BLaER1 treated with 17β-estradiol and CSF1 and Interleukin-3, amounts not matched to agents 10 nM and 100 nM (cell line): ENCODE measurements around the gene CCDC194.
"Not testable (repeated sequence)": the region's sequence is repeated elsewhere in the genome, so short reads cannot be mapped to it uniquely, and the experiment has no call there.

Experiments
- H3K27ac ChIP-seq, 11 experiments: shearing (Covaris generic); formaldehyde crosslinking; 2 replicates each; pipeline ENCODE4 v1.8.1; 2022
- H3K27me3 ChIP-seq, 11 experiments: shearing (Covaris generic); formaldehyde crosslinking; 2 replicates each; pipeline ENCODE4 v1.8.1; 2022
- H3K36me3 ChIP-seq, 11 experiments: shearing (Covaris generic); formaldehyde crosslinking; 2 replicates each; pipeline ENCODE4 v1.8.1; 2022
- H3K4me1 ChIP-seq, 10 experiments: shearing (Covaris generic); formaldehyde crosslinking; 2 replicates each; pipeline ENCODE4 v1.8.1; 2022
- H3K4me2 ChIP-seq, 11 experiments: shearing (Covaris generic); formaldehyde crosslinking; 2 replicates each; pipeline ENCODE4 v1.8.1; 2022
- H3K4me3 ChIP-seq, 10 experiments: shearing (Covaris generic); formaldehyde crosslinking; 2 replicates each; pipeline ENCODE4 v1.8.1; 2022
- H3K9ac ChIP-seq, 11 experiments: shearing (Covaris generic); formaldehyde crosslinking; 2 replicates each; pipeline ENCODE4 v1.8.1; 2022
- H3K9me3 ChIP-seq, 11 experiments: shearing (Covaris generic); formaldehyde crosslinking; replicated peaks in 1 of 11; 2 replicates each; pipeline ENCODE4 v1.8.1; 2022
- H4K20me1 ChIP-seq, 11 experiments: shearing (Covaris generic); formaldehyde crosslinking; 2 replicates each; pipeline ENCODE4 v1.8.1; 2022
- Cebpa-rat ChIP-seq, 11 experiments: shearing (Covaris generic); IDR thresholded peaks; 2 replicates each; pipeline ENCODE4 v1.8.1; 2022

CCDC194 gene

DNA sequence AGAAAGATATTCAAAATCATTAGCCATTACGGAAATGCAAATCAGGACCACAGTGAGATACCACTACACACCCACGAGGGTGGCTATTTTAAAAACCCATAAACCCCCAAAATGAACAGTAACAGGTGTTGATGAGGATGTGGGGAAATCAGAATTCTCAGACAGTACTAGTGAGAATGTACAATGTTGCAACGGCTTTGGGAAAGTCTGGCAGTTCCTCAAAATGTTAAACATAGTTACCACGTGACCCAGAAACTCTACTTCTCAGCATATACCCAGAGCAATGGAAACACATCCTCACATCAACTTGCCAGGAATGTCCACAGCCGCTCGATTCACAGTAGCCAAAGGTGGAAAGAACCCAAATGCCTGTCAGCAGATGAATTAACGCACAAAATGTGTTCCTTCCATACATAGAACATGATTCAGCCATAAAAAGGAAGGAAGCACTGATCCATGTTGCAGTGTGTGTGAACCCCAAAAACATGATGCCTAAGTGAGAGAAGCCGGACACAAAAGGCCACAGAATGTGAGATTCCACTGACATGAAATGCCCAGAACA lies 23.9 kb downstream of the CCDC194 start:
- peak in 10 of 11 experiments; percentile 64 to 98 (median 86); a peak in 18 of 22 replicates for TF ChIP-seq Cebpa-rat (IDR thresholded peaks at IDR 0.05)
- Histone ChIP-seq H3K9me3 (peaks cover 0 to 2% (median 0%) of the 10 kb centered on the region in 11 experiments; a peak in 4 of 22 replicates), H3K27me3 (no peaks in the 10 kb centered on the region), H3K9ac (peak overlapping the region; percentile 74 to 87 (median 82)), H3K4me2 (peak overlapping the region; percentile 65 to 90 (median 81)), H3K4me3 (peak overlapping the region in 7 of 10 experiments; percentile 8 to 44 (median 21); a peak in 8 of 20 replicates), H3K27ac (peak overlapping the region; percentile 83 to 99 (median 94)), H4K20me1 (no peaks in the 10 kb centered on the region), H3K4me1 (peaks cover 59 to 93% (median 84%) of the 10 kb centered on the region in 10 experiments), H3K36me3 (peaks cover 0 to 11% (median 0%) of the 10 kb centered on the region in 11 experiments; a peak in 7 of 22 replicates)

GRCh38 chr19:17365361-17365760 lies 28.6 kb downstream of the CCDC194 start:
- no peak overlapping the region for H3K9ac ChIP-seq
- H3K4me1 ChIP-seq, result peaks cover 23 to 52% (median 40%) of the 10 kb centered on the region in 10 experiments
- H3K36me3 ChIP-seq, result peaks cover 0 to 23% (median 0%) of the 10 kb centered on the region in 11 experiments; a peak in 7 of 22 replicates
- no peaks in the 10 kb centered on the region for H4K20me1 ChIP-seq
- no peak overlapping the region for H3K4me3 ChIP-seq
- H3K4me2 ChIP-seq, result no peak overlapping the region
- peak overlapping the region in 4 of 11 experiments; percentile 21 to 98 (median 96); a peak in 5 of 22 replicates for H3K27ac ChIP-seq
- H3K27me3 ChIP-seq, result no peaks in the 10 kb centered on the region
- peaks cover 0 to 8% (median 0%) of the 10 kb centered on the region in 11 experiments; a peak in 4 of 22 replicates for H3K9me3 ChIP-seq
- no peak for TF ChIP-seq Cebpa-rat (IDR thresholded peaks at IDR 0.05)

GRCh38 chr19:17363852-17364605 lies 30.0 kb downstream of the CCDC194 start:
- H3K4me3 ChIP-seq, H3K9ac ChIP-seq, H3K4me2 ChIP-seq, H3K27ac ChIP-seq, H3K9me3 ChIP-seq, H3K27me3 ChIP-seq, H4K20me1 ChIP-seq: not testable (repeated sequence)
- H3K4me1 ChIP-seq, result peaks cover 10 to 42% (median 28%) of the 10 kb centered on the region in 10 experiments
- H3K36me3 ChIP-seq, result peaks cover 0 to 25% (median 0%) of the 10 kb centered on the region in 11 experiments; a peak in 7 of 22 replicates

- Histone ChIP-seq H3K4me2 (no peak overlapping the region), H3K27me3 (no peaks in the 10 kb centered on the region), H3K4me3 (no peak overlapping the region), H3K9ac (no peak overlapping the region), H3K4me1 (peaks cover 0 to 34% (median 2%) of the 10 kb centered on the region in 10 experiments; a peak in 7 of 20 replicates), H3K27ac (no peak overlapping the region; a peak in 1 of 22 replicates), H3K36me3 (peaks cover 0 to 15% (median 0%) of the 10 kb centered on the region in 11 experiments; a peak in 6 of 22 replicates), H4K20me1 (no peaks in the 10 kb centered on the region), H3K9me3 (peaks cover 0 to 7% (median 0%) of the 10 kb centered on the region in 11 experiments; a peak in 1 of 22 replicates)
- no peak for TF ChIP-seq Cebpa-rat (IDR thresholded peaks at IDR 0.05)
Measured at GRCh38 chr19:17359905-17360800, 33.8 kb downstream of the CCDC194 start.

DNA sequence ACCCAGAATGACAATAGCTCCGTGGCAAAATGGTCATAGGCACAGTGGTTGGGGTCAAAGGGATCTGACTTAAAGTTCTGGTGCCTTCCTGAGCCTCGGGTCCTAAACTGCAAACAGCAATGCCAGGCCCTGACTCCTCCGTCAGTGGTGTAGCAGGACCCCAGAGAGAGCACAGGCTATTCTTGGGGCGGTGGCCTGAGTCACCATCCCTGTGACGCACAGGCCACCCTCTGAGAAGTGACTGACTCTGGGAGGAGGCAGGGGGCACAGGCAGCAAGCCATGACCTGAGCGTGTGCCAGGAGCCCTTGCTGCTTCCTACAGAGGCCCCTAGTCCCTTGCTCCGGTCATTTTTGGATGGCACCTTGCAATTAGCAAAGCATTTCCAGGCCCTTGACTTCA lies 35.6 kb downstream of the CCDC194 start:
- no peak overlapping the region for H3K9ac ChIP-seq
- no peak overlapping the region for H3K4me3 ChIP-seq
- peak overlapping the region in 3 of 11 experiments; percentile 1 to 29 (median 7); a peak in 1 of 22 replicates for H3K4me2 ChIP-seq
- no peaks in the 10 kb centered on the region for H3K27me3 ChIP-seq
- H3K36me3 ChIP-seq, result 0 out of 22 replicates have a peak, but pooled peaks cover 0 to 6% (median 0%) of the 10 kb centered on the region in 11 experiments
- H4K20me1 ChIP-seq, result no peaks in the 10 kb centered on the region
- no peak overlapping the region for H3K27ac ChIP-seq
- TF ChIP-seq Cebpa-rat (IDR thresholded peaks at IDR 0.05), result no peak
- H3K4me1 ChIP-seq, result peaks cover under 1 to 33% (median 6%) of the 10 kb centered on the region in 10 experiments
- no peaks in the 10 kb centered on the region for H3K9me3 ChIP-seq

DNA sequence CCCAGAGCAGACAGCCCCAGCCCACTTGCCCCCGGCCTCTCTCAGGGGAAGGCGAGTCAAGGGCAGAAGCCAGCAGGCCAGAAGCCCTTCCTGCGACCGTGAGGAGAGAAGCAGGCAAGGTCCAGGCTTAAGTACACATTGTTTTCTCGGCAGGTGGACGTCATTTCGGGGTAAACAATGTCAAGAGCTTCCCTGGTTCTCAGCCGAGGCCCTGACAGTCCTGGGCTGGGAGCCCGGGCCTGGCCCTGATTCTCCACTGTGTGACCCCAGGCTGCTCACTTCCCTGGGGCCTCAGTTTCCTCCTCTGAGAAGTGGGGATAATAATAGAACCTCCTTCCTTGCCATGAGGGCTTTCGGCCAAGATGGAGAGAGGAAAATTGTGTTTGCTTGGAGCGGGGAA lies 36.3 kb downstream of the CCDC194 start:
- H3K4me2 ChIP-seq, result no peak overlapping the region; a peak in 1 of 22 replicates
- no peak for TF ChIP-seq Cebpa-rat (IDR thresholded peaks at IDR 0.05)
- H3K27me3 ChIP-seq, result no peaks in the 10 kb centered on the region

GRCh38 chr19:17357078-17357666 lies 36.8 kb downstream of the CCDC194 start:
- 0 out of 22 replicates have a peak, but pooled peaks cover 0 to 6% (median 0%) of the 10 kb centered on the region in 11 experiments for H3K36me3 ChIP-seq
- no peaks in the 10 kb centered on the region for H3K9me3 ChIP-seq
- H3K27me3 ChIP-seq, result no peaks in the 10 kb centered on the region
- H3K4me1 ChIP-seq, result peaks cover 13 to 45% (median 18%) of the 10 kb centered on the region in 10 experiments
- no peaks in the 10 kb centered on the region for H4K20me1 ChIP-seq
- no peak overlapping the region; a peak in 2 of 22 replicates for H3K4me2 ChIP-seq
- TF ChIP-seq Cebpa-rat (IDR thresholded peaks at IDR 0.05), result 0 out of 22 replicates have a peak, but pooled peaks of 1 of the 11 experiments have one; percentile 12
- no peak overlapping the region for H3K4me3 ChIP-seq
- no peak overlapping the region for H3K9ac ChIP-seq
- H3K27ac ChIP-seq, result 0 out of 22 replicates have a peak overlapping the region, but pooled peaks of 1 of the 11 experiments have one; percentile 10

More for the DNA sequence above, 36.3 kb downstream of the CCDC194 start:
- H3K4me3 ChIP-seq, result no peak overlapping the region
- H3K9me3 ChIP-seq, result no peaks in the 10 kb centered on the region
- no peaks in the 10 kb centered on the region for H4K20me1 ChIP-seq
- H3K27ac ChIP-seq, result 0 out of 22 replicates have a peak overlapping the region, but pooled peaks of 1 of the 11 experiments have one; percentile 10
- no peak overlapping the region for H3K9ac ChIP-seq
- H3K4me1 ChIP-seq, result peaks cover 7 to 40% (median 13%) of the 10 kb centered on the region in 10 experiments
- 0 out of 22 replicates have a peak, but pooled peaks cover 0 to 6% (median 0%) of the 10 kb centered on the region in 11 experiments for H3K36me3 ChIP-seq

DNA sequence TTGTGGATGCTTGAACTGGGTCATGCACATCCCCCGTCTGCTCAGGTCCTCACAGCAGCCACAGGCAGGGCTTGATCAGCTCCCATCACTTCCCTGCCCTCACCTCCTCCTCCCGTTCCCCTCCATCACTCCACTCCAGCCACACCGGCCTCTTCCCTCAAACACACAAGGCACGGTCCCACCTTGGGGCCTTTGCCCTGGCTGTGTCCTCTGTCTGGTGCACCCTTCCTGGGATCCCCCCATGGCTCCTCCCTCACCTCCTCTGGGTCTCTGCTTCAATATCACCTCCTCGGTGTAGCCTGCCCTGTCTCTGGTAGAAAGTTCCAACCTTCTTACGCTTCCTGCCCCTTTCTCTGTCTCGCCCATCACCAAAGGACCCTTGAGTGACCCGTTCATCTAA lies 40.6 kb downstream of the CCDC194 start:
- no peak for TF ChIP-seq Cebpa-rat (IDR thresholded peaks at IDR 0.05)
- H3K4me3 ChIP-seq, result no peak overlapping the region
- peak overlapping the region; percentile 45 to 85 (median 68) for H3K4me2 ChIP-seq
- peak overlapping the region in 5 of 11 experiments; percentile 8 to 44 (median 44); a peak in 7 of 22 replicates for H3K9ac ChIP-seq
- no peaks in the 10 kb centered on the region for H3K36me3 ChIP-seq
- H4K20me1 ChIP-seq, result no peaks in the 10 kb centered on the region
- no peaks in the 10 kb centered on the region for H3K27me3 ChIP-seq
- H3K9me3 ChIP-seq, result no peaks in the 10 kb centered on the region
- H3K4me1 ChIP-seq, result peaks cover 47 to 79% (median 55%) of the 10 kb centered on the region in 10 experiments
- peak overlapping the region in 9 of 11 experiments; percentile 31 to 68 (median 56); a peak in 16 of 22 replicates for H3K27ac ChIP-seq
